ENCODE results near the gene ANGPT4.
"Not testable (repeated sequence)": the region's sequence is repeated elsewhere in the genome, so short reads cannot be mapped to it uniquely, and the experiment has no call there.

ANGPT4 gene

GRCh38 chr20:879626-880025, 36.5 kb downstream of the ANGPT4 start:
- intact Hi-C loops (cut with DNase I), result no loop called here
- no peak for DNase-seq

- no peak for DNase-seq
- intact Hi-C loops (cut with DNase I), result no loop called here
Measured at GRCh38 chr20:878511-879307, 37.4 kb downstream of the ANGPT4 start.

- intact Hi-C loops (cut with DNase I), result no loop called here
- DNase-seq, result no peak
Measured at GRCh38 chr20:877814-878213, 38.3 kb downstream of the ANGPT4 start.

DNA sequence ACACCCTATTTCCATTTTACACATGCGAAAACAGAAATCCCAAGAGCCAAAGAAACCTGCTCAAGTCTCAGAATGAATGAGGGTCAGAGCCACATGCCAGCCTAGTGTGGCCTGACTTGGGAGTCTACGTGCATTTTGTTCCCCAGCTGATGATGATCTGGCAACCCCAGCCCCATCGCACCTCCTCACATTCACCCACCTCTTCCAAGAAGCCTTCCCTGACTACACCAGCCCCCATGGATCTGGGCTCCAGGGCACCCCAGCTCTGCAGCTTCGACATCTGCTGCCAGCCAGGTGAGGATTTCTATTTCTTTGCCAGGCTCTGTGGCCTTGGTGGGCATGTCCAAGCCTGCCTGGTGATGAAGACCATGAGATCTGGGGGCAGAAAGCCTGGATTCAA, 41.0 kb downstream of the ANGPT4 start:
- intact Hi-C loops (cut with DNase I), result no loop called here
- no peak for DNase-seq

- DNase-seq, result peak in 1 of 10 donors; percentile 71
- intact Hi-C loops (cut with DNase I), result no loop called here
Measured at GRCh38 chr20:873875-874607, 42.1 kb downstream of the ANGPT4 start.

GRCh38 chr20:872855-873520, 43.1 kb downstream of the ANGPT4 start:
- DNase-seq, result no peak
- intact Hi-C loops (cut with DNase I), result no loop called here

DNA sequence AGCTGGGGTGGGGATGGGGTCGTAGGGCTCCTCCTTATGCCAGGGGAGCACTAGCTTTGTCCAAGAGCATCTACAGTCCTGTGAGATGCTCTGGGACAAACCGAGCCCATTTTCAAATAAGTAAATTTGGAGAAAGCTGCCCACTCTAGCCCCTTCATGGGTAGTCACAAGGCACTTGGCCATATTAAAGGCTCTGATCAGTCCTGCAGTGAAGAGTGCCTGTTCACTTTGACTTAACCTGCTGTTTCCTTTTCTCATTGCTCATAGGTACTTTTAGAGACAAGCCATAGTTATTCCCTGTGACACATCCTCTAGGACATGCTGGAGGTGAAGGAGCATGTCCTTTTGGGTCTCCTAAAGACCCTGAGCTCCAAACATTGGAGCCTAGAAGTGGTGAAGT, 44.2 kb downstream of the ANGPT4 start:
- intact Hi-C loops (cut with DNase I), result no loop called here
- DNase-seq, result no peak

DNA sequence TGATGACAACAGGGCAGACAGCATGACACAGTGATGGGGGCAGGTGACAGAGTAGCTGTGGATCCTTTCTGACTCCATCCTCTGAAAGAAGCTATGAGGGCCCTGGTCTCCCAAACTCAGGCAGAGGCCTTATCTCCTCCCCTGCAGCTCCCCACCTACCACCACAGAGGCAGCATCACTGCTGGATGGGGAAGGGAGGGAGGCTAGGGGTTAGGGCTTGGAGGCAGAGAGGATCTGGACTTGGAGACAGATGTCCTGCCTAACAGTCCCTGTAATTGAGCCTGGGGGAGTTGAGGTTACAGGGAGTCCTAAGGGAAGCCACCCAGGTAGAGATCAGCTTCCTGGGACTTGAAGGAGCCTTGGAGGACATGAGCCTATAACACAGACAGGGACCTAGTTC, 44.7 kb downstream of the ANGPT4 start:
- DNase-seq, result no peak
- intact Hi-C loops (cut with DNase I), result no loop called here

- intact Hi-C loops (cut with DNase I), result no loop called here
Measured at GRCh38 chr20:870758-871157, 45.4 kb downstream of the ANGPT4 start.

DNA sequence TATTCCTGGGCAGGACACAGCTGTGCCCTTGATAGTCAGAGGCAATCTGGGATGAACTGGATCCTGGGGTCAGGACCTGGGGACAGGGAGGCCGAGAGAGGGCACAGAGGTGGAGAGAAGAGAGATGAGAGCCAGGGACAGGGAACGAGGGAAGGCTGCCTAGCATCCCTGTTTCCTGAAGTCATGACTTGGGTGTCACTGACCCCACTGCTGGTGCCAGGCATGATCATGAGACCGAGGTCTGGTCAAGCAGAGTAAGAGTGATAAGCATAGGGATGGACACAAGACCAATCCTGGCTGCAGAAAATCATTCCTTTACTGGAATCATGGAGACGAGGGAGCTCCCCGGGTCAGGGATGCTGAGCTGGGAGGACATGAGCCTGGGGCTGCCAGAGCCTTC, 46.5 kb downstream of the ANGPT4 start:
- intact Hi-C loops (cut with DNase I), result no loop called here
- DNase-seq, result no peak

More at GRCh38 chr20:870758-871157, 45.4 kb downstream of the ANGPT4 start:
- no peak for DNase-seq

DNA sequence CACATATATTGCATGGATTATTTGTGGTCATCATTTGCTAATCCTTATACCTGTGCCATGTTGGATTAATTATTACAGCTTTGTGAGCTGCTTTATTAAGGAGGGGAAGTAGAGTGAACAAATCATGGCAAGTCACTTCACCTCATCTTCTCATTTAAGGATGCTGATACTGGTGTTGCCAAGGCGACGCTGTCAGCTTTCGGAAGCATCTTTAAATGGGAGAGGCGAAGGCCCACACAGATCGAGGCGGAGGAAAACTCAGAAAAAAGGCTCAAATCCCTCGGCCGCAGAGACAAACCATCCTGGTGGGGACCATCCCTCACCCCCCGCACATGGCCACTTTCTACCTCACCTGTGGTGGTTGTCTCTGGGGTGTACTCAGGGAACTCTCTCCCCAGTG, 47.9 kb downstream of the ANGPT4 start:
- no peak for DNase-seq
- intact Hi-C loops (cut with DNase I), result no loop called here

GRCh38 chr20:865440-865839, 50.7 kb downstream of the ANGPT4 start:
- intact Hi-C loops (cut with DNase I), result no loop called here
- DNase-seq, result no peak

DNA sequence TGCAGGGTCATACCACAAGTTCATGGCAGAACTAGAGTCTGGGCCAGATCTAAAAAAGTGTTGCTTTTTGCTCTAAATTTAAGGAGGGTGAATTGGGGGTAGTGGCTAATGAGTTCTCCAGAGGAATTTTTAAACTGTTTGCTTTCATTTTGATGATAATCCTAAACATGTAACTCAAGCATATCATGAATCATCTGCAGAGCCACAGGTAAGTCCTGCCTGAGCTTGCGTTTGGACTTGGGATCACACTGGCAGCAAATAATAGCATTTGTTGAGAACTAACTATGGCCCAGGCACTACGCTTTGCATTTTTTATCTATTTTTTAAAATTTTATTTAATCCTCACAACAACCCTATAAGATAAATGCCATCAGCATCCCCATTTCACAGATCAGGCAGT, 55.2 kb downstream of the ANGPT4 start:
- no peak for DNase-seq
- intact Hi-C loops (cut with DNase I), result no loop called here

DNA sequence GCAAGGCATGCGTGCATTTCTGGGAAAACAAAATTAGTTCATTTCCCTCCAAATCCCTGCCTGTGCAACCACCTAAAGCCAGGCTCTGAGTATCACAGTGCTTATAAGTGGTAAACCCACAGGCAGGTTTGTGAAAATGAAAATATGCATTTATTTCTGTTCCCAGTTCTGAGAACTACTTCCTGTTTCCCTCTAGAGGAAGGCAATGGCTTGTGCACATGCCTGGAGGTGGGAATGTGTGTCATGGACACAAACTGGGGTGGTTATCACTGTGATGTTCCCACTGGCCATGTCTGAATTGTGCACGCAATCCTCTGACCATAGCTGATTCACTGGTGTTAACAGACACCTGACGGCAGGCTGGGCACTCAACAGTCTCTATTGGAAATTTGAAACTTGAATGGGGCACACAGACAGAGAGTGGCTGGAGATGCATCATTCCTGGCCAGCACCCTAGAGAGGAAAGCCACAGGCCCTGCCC, 56.3 kb downstream of the ANGPT4 start:
- no peak for DNase-seq
- intact Hi-C loops (cut with DNase I), result no loop called here

DNA sequence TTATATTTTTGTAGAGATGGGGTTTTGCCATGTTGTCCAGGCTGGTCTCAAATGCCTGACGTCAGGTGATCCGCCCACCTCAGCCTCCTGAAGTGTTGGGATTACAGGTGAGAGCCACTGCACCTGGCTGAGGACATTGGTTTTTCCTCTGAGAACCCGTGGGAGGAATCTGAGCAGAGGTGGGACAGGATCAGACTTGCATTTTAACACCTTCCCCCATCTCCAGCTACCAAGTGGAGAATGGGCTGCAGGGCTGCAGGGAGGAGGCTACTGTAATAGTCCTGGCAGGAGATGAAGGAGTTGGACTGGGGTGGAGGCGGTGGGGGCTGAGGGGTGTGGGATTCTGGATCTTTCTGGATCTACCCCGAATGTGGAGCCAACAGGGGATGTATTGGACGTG, 58.1 kb downstream of the ANGPT4 start:
- intact Hi-C loops (cut with DNase I), result no loop called here
- DNase-seq, result no peak

- intact Hi-C loops (cut with DNase I), result no loop called here
- DNase-seq, result peak in 2 of 10 donors; percentile 50 to 74
Measured at GRCh38 chr20:856361-856775, 59.8 kb downstream of the ANGPT4 start.

- DNase-seq, result no peak
- intact Hi-C loops (cut with DNase I), result no loop called here
Measured at GRCh38 chr20:855466-856360, 60.4 kb downstream of the ANGPT4 start.

DNA sequence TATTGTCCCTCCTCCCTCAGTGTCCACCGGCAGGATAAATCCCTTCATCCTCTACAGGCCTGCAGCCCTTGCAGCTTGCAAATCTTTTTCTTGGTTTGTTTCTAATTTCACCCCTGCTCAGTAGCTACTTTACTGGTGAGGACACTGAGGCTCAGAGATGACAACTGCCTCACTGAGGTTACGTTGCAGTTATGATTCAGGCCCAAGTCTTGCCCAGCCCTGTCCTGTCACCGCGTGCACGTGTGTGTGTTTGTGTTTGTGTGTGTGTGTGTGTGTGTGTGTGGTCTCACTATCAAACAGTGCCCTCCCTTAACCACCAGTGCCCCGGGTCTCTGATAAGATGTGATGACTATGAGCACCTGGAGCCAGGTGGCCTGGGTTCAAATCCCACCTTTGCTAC, 61.5 kb downstream of the ANGPT4 start:
- DNase-seq, result no peak
- intact Hi-C loops (cut with DNase I), result no loop called here

GRCh38 chr20:853406-853996, 62.6 kb downstream of the ANGPT4 start:
- no peak for DNase-seq
- intact Hi-C loops (cut with DNase I), result no loop called here

- DNase-seq; intact Hi-C loops (cut with DNase I): not testable (repeated sequence)
Measured at GRCh38 chr20:848731-849130, 67.4 kb downstream of the ANGPT4 start.
